Activated CD8-positive, alpha-beta memory T cell treated with anti-CD3 and anti-CD28 coated beads for 36 hours (primary cell): ENCODE measurements around the gene NAGS. TPM values are rescaled to one million over a fixed set of nuclear protein-coding genes. Genes with fewer than 3 reads are reported as not detected.
"Not testable (repeated sequence)": the region's sequence is repeated elsewhere in the genome, so short reads cannot be mapped to it uniquely, and the experiment has no call there.

Source experiments
- CTCF ChIA-PET: fragments of 350-600 bp; sonication (Branson Sonifier 250); formaldehyde crosslinking; loops from one replicate; lab custom pipeline; 2021; ENCODE audit warnings: antibody characterized with exemption; lab: Charles Lee
- POLR2A ChIA-PET: fragments of 350-600 bp; sonication (Branson Sonifier 250); formaldehyde crosslinking; loops from one replicate; lab custom pipeline; 2021; ENCODE audit warnings: antibody characterized with exemption; lab: Charles Lee
- total RNA-seq, 2 experiments: library from RNA; stranded (reverse); gene quantifications; one replicate each; pipeline ENCODE4 v1.2.3, GENCODE V29; 2021

The NAGS gene
- 1 to 10 TPM in 1 of 2 experiments, under 1 TPM in 1; 0.63 to 1.1 TPM for total RNA-seq

GRCh38 chr17:44004077-44004760, at the start of gene NAGS:
Gene NAGS, plus strand, starts transcription at chr17:44004622. Its CDS starts 42 bp downstream, at chr17:44004664.
- CTCF ChIA-PET: interaction anchor here (0.6 to 1.7 kb wide), 5 partner anchors 9 to 124 kb away, joined by 3 to 4 read pairs (median 3); partner anchors contain the start of genes HDAC5 and TMEM101
- POLR2A ChIA-PET: interaction anchor here (1.1 kb wide), 1 partner anchor 65 kb away, joined by 5 read pairs; no protein-coding TSS in a partner anchor

GRCh38 chr17:43956222-43956621, 48.2 kb upstream of the NAGS start:
- ChIA-PET CTCF (no interaction called here), POLR2A (no interaction called here)

- POLR2A ChIA-PET: no interaction called here
- CTCF ChIA-PET: interaction anchor here (0.7 to 2.8 kb wide), 2 partner anchors 15 to 69 kb away, joined by 4 to 8 read pairs; no protein-coding TSS in a partner anchor
Observed at GRCh38 chr17:43958748-43959352, 45.6 kb upstream of the NAGS start.

- CTCF ChIA-PET, POLR2A ChIA-PET: not testable (repeated sequence)
Observed at GRCh38 chr17:43961292-43961691, 43.1 kb upstream of the NAGS start.

- POLR2A ChIA-PET: no interaction called here
Observed at GRCh38 chr17:43961954-43962353, 42.5 kb upstream of the NAGS start.

GRCh38 chr17:43962479-43962878, 41.9 kb upstream of the NAGS start:
- POLR2A ChIA-PET: no interaction called here
- CTCF ChIA-PET: interaction anchor here (1.4 kb wide), 1 partner anchor 19 kb away, joined by 4 read pairs; no protein-coding TSS in a partner anchor

More at GRCh38 chr17:43961954-43962353, 42.5 kb upstream of the NAGS start:
- CTCF ChIA-PET: no interaction called here

GRCh38 chr17:43966276-43966675, 38.1 kb upstream of the NAGS start:
- POLR2A ChIA-PET: no interaction called here
- CTCF ChIA-PET: no interaction called here

GRCh38 chr17:43967251-43967875, 37.1 kb upstream of the NAGS start:
- POLR2A ChIA-PET: no interaction called here
- CTCF ChIA-PET: no interaction called here

- ChIA-PET CTCF (interaction anchor here (0.7 kb wide), 1 partner anchor 26 kb away, joined by 3 read pairs; no protein-coding TSS in a partner anchor), POLR2A (interaction anchor here (0.6 kb wide), 1 partner anchor 11 kb away, joined by 4 read pairs; no protein-coding TSS in a partner anchor)
Observed at GRCh38 chr17:43970366-43970765, 34.1 kb upstream of the NAGS start.

GRCh38 chr17:43971436-43971835, 33.0 kb upstream of the NAGS start:
- CTCF ChIA-PET: interaction anchor here (0.6 to 0.7 kb wide), 2 partner anchors 71 to 286 kb away, joined by 3 read pairs; no protein-coding TSS in a partner anchor
- POLR2A ChIA-PET: not testable (repeated sequence)

GRCh38 chr17:43972444-43973212, 31.8 kb upstream of the NAGS start:
- POLR2A ChIA-PET, CTCF ChIA-PET: not testable (repeated sequence)

GRCh38 chr17:43974382-43975266, 29.8 kb upstream of the NAGS start:
- ChIA-PET POLR2A (no interaction called here), CTCF (no interaction called here)

- CTCF ChIA-PET: no interaction called here
- POLR2A ChIA-PET: no interaction called here
Observed at GRCh38 chr17:43975898-43976297, 28.5 kb upstream of the NAGS start.

GRCh38 chr17:43976963-43977837, 27.2 kb upstream of the NAGS start:
- POLR2A ChIA-PET: no interaction called here
- CTCF ChIA-PET: no interaction called here

- CTCF ChIA-PET: no interaction called here
- POLR2A ChIA-PET: no interaction called here
Observed at GRCh38 chr17:43978078-43978477, 26.3 kb upstream of the NAGS start.

- CTCF ChIA-PET: interaction anchor here (0.7 kb wide), 1 partner anchor 11 kb away, joined by 3 read pairs; no protein-coding TSS in a partner anchor
- POLR2A ChIA-PET: no interaction called here
Observed at GRCh38 chr17:43979011-43979410, 25.4 kb upstream of the NAGS start.

GRCh38 chr17:43979671-43980070, 24.8 kb upstream of the NAGS start:
- CTCF ChIA-PET: interaction anchor here (0.7 kb wide), 1 partner anchor 11 kb away, joined by 3 read pairs; no protein-coding TSS in a partner anchor
- POLR2A ChIA-PET: no interaction called here
